Epithelial cell of proximal tubule (primary cell): ENCODE data around the gene CCDC74A. TPM values are rescaled to one million over a fixed set of nuclear protein-coding genes. Genes with fewer than 3 reads are reported as not detected.
"Not testable (repeated sequence)": the region's sequence is repeated elsewhere in the genome, so short reads cannot be mapped to it uniquely, and the experiment has no call there.

Source experiments
- DNase-seq: peaks from one replicate; pipeline ENCODE4 v3.0.0-alpha.2; 2011; ENCODE audit warnings: low read depth
- H3K4me3 ChIP-seq: 2 replicates; pipeline ENCODE4 v1.5.1; 2011; ENCODE audit warnings: low read depth, mild to moderate bottlenecking, low read length
- total RNA-seq: library from RNA; depleted of rRNA; stranded (reverse); fragments of >200 nt; gene quantifications from 2 replicates; pipeline ENCODE4 v1.2.3, GENCODE V29; 2015
- TF ChIP-seq, protein P1 (sequence below): conservative IDR thresholded peaks from 2 replicates; pipeline ENCODE4 v1.5.1; 2012; ENCODE audit warnings: low read depth, mild to moderate bottlenecking, low read length

Gene CCDC74A
- total RNA-seq, 1 donor from 2014 or later: 27.8 TPM

DNA sequence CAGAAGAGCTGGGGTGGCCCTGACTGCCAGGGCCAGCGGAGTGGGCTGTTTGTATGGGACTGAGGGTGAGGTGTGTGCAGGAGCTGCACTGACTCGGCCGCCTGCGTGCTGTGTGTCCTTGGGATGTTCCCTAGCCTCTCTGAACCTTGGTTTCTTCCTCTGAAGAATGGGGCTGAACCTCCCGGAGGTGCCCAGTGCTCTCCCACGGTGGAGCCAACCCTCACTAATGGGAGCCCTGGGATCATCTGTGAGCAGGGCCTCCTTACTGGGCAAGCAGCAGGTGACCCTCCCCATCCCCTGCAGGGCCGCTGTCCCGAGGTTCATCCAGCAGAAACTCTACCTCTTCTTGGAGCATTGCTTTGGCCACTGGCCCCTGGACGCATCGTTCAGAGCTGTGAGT, 11.7 kb upstream of the CCDC74A start:
- no peak for DNase-seq
- TF ChIP-seq, protein P1, sequence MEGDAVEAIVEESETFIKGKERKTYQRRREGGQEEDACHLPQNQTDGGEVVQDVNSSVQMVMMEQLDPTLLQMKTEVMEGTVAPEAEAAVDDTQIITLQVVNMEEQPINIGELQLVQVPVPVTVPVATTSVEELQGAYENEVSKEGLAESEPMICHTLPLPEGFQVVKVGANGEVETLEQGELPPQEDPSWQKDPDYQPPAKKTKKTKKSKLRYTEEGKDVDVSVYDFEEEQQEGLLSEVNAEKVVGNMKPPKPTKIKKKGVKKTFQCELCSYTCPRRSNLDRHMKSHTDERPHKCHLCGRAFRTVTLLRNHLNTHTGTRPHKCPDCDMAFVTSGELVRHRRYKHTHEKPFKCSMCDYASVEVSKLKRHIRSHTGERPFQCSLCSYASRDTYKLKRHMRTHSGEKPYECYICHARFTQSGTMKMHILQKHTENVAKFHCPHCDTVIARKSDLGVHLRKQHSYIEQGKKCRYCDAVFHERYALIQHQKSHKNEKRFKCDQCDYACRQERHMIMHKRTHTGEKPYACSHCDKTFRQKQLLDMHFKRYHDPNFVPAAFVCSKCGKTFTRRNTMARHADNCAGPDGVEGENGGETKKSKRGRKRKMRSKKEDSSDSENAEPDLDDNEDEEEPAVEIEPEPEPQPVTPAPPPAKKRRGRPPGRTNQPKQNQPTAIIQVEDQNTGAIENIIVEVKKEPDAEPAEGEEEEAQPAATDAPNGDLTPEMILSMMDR: no peak
- H3K4me3 ChIP-seq: no peak overlapping the region

DNA sequence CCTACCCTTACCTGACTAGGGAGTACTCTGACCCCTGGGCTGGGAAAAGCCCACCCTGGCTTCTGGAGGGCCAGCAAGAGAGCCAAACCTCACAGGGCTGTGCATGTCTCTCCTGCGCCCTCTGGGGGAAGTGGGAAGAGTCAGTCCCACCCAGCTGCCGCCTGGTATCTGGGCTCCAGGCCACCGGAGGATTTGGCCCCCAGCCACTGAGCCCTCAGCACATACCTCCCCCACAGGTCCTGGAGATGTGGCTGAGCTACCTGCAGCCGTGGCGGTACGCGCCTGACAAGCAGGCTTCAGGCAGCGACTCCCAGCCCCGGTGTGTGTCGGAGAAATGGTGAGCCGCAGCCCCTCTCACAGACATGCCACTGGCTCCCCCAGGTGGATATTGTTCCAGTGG, 11.1 kb upstream of the CCDC74A start:
- TF ChIP-seq, protein P1: peak; percentile 25
- not testable (repeated sequence) for H3K4me3 ChIP-seq, DNase-seq

DNA sequence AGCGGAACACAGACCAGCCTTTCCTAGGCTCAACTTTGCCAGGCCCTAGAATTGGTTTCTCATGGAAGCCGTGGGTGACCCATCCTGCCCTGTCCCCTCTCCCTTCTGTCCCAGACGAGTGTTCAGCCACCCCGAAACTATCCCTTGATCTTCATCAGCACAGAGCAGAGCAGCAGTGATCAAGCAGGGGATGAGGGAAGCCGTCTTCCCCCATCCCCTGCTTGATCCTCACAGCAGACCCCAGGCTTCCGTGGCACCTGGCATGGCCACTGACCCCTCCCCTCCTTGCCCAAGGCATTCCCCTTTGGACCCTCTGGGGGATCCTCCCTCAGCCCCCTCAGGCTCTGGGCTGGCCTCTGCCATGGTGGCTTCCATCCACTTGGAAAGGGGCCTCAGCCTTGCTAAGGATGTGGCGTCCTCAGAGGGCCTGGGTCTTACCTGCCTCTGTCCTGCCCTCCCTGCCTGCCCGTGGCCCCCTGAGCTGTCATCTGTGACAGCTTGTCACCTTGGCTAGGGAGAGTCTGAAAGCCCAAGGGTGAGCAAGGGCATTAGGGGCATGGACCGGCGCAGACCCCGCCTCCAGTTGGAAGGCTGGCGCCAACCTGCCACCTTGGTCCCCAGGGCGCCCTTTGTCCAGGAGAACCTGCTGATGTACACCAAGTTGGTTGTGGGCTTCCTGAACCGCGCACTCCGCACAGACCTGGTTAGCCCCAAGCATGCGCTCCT, 10.4 kb upstream of the CCDC74A start:
- TF ChIP-seq, protein P1: no peak
- H3K4me3 ChIP-seq: no peak overlapping the region
- no peak for DNase-seq

DNA sequence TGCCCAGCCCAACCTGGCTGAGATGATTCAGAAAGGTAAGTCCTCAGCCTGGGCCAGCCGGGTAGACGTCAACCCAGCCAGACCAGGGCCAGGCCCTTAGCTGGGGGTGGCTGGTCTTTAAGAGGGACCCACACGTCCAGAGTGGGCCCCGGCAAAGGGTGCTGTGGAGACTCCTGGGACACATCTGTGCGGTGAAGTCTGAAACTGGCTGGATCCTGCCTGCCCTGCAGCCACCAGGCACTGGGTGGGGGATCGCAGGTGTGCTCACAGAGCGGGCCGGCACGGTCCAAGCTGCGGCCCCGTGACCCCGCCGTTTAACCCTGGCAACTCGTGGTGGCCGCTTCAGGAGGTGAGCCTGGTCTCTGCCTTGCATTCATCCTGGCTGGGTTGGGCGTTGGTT, 9.8 kb upstream of the CCDC74A start:
- not testable (repeated sequence) for H3K4me3 ChIP-seq, DNase-seq

DNA sequence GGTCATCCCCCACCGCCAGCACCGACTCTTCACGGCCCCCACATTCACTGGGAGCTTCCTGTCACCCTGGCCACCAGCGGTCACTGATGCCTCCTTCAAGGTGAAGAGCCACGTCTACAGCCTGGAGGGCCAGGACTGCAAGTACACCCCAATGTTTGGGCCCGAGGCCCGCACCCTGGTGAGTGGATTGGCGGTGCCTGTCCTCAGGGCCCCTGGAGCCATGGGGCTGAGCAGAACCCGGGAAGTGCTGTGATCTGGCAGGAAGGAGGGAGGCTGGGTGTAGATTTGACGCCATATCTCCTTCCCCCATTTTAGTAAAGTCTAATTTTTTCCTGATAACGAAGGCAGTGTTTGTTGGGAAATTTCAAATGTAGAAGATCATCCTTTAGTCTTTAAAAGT, 9.2 kb upstream of the CCDC74A start:
- H3K4me3 ChIP-seq, DNase-seq: not testable (repeated sequence)

DNA sequence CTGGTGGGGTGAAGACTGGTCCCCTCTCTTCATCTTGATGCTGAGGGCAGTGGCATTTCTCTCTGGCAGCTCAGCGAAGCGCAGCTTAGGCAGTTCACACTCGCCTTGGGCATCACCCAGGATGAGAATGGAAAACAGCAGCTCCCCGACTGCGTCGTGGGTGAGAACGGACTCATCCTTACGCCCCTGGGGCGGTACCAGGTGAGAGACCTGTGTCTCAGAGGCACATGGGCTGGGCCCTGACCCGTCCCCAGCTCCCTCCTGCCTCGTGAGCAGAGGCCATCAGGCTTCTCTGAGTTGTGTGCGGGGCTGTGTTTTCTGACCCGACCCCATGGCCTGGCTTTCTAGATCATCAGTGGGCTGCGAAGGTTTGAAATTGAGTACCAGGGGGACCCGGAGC, 8.2 kb upstream of the CCDC74A start:
- no peak overlapping the region for H3K4me3 ChIP-seq
- no peak for DNase-seq
- TF ChIP-seq, protein P1: no peak

DNA sequence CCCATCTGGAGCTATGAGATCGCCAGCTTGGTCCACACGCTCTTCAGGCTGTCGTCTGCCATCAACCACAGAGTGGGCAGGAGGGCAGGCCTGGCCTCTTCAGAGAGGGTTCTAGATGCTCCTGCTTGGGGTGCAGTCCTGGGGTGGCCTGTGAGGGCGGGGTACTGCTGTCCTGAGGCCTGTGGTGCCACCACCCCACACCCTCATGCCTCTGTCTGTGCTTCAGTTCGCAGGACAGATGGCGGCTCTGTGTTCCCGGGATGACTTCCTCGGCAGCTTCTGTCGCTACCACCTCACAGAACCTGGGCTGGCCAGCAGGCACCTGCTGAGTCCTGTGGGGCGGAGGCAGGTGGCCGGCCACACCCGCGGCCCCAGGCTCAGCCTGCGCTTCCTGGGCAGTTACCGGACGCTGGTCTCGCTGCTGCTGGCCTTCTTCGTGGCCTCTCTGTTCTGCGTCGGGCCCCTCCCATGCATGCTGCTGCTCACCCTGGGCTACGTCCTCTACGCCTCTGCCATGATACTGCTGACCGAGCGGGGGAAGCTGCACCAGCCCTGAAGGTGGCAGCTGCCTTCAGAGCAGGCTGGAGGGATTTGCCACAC, 7.7 kb upstream of the CCDC74A start:
- DNase-seq: not testable (repeated sequence)

DNA sequence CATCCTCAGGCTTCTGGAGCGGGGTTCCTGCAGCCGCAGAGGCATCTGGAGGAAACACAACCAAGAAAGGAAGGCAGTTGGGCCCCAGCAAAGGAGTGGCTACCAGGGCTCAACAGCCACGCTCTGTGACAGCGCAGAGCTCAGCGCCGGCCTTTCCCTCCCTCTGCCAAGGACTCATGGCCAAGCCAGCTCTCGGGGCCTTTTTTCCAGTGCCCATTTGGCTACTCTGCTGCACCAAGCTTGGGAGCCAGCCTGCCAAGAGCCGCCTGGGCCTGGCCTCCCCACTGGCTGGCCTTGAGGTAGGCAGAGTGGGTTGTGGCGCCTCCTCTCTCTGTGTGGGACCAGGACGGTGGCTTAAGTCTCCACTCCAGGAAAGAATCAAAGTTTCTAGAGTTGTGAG, 7.2 kb upstream of the CCDC74A start:
- no peak overlapping the region for H3K4me3 ChIP-seq
- TF ChIP-seq, protein P1: no peak
- no peak for DNase-seq

More for the DNA sequence above, 7.7 kb upstream of the CCDC74A start:
- H3K4me3 ChIP-seq: not testable (repeated sequence)

DNA sequence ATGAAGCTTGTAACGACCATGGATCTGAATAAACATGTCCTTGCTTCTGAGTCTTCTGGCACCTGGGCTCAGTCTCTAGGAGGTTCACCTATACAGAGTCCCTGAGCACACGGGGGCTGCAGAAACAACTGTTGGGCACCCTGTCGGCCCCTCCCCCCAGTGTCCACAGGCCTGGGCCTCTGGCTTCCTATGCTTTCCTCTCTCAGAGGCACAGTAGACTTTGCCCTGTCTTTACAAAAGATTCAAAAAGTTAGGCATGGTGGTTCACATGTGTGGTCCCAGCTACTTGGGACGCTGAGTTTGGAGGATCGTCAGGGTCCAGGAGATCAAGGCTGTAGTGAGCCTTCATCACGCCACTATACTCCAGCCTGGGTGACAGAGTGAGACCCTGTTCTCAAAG, 6.2 kb upstream of the CCDC74A start:
- DNase-seq, H3K4me3 ChIP-seq: not testable (repeated sequence)
